GM12891 (cell line): ENCODE measurements around the gene SERINC5.

Source experiments
- PAX5 ChIP-seq: IDR thresholded peaks from 2 replicates; pipeline ENCODE4 v1.6.1; 2011; ENCODE audit warnings: low read length, moderate library complexity, mild to moderate bottlenecking; ENCODE audit not compliant: insufficient read depth, severe bottlenecking
- POLR2A ChIP-seq: IDR thresholded peaks from 2 replicates; pipeline ENCODE4 v1.6.1; 2011; ENCODE audit warnings: low read depth, low read length, control low read depth
- POLR2AphosphoS5 ChIP-seq: IDR thresholded peaks from 2 replicates; pipeline ENCODE4 v1.6.1; 2011; ENCODE audit warnings: low read depth, low read length, control low read depth
- TAF1 ChIP-seq: IDR thresholded peaks from 2 replicates; pipeline ENCODE4 v1.6.1; 2011; ENCODE audit warnings: low read depth, low read length, control low read depth

- no peak for TF ChIP-seq POLR2A
- no peak for TF ChIP-seq POLR2AphosphoS5
- TF ChIP-seq TAF1: no peak
- no peak for TF ChIP-seq PAX5
Measured at GRCh38 chr5:80182809-80183580, 72.9 kb downstream of the SERINC5 start.
